Measurements from ENCODE around the gene ARID3A. TPM values are rescaled to one million over a fixed set of nuclear protein-coding genes. Genes with fewer than 3 reads are reported as not detected.

ARID3A gene
- total and polyA plus RNA-seq, 2 of the 4 experiments (the other 2 are of a cell fraction): 16.0 to 23.1 TPM

- CTCF ChIA-PET: no interaction called here
- no peaks in the 10 kb centered on the region for H3K27me3 ChIP-seq (ENCODE audit: control insufficient read depth, insufficient read depth, low read length)
- intact Hi-C loops (cut with micrococcal nuclease): no loop called here
- TF ChIP-seq CTCF (conservative IDR thresholded peaks at IDR 0.05; ENCODE audit: low read depth, low read length) (no peak), RFX5 (IDR thresholded peaks at IDR 0.05; ENCODE audit: low read depth, low read length) (no peak), RAD21 (IDR thresholded peaks at IDR 0.05; ENCODE audit: low read length) (no peak), POLR2A (IDR thresholded peaks at IDR 0.05; ENCODE audit: low read depth, low read length) (no peak; the same call in 1 of the 2 replicates), SMC3 (IDR thresholded peaks at IDR 0.05; ENCODE audit: low read depth, low read length) (no peak), MAZ (IDR thresholded peaks at IDR 0.05; ENCODE audit: borderline replicate concordance, low read depth, low read length) (peak; percentile 90), MXI1 (IDR thresholded peaks at IDR 0.05; ENCODE audit: borderline replicate concordance, low read depth, low read length) (peak; percentile 72; the same call in 1 of the 2 replicates), CEBPB (IDR thresholded peaks at IDR 0.05; ENCODE audit: low read depth, low read length) (no peak), USF2 (IDR thresholded peaks at IDR 0.05; ENCODE audit: low read depth, low read length) (no peak), ELK1 (IDR thresholded peaks at IDR 0.05; ENCODE audit: borderline replicate concordance, low read depth, low read length) (no peak), NFE2L2 (IDR thresholded peaks at IDR 0.05; ENCODE audit: low read depth, low read length) (no peak), BHLHE40 (IDR thresholded peaks at IDR 0.05; ENCODE audit: low read depth, low read length) (no peak), MAFK (IDR thresholded peaks at IDR 0.05; ENCODE audit: low read depth, low read length) (0 out of 2 replicates have a peak, but pooled peaks have one; percentile 9), RCOR1 (IDR thresholded peaks at IDR 0.05; ENCODE audit: insufficient replicate concordance, low read length) (no peak), FOS (IDR thresholded peaks at IDR 0.05; ENCODE audit: low read depth, low read length) (no peak)
Measured at GRCh38 chr19:1020868-1021425, 95.1 kb downstream of the ARID3A start, which contains the start of gene TMEM259. TSS of gene TMEM259 (minus strand) at chr19:1021123. CDS start at chr19:1020996, 127 bp downstream.

More at GRCh38 chr19:1020868-1021425, 95.1 kb downstream of the ARID3A start, which contains the start of gene TMEM259:
- dilution Hi-C loops (cut with HindIII; ENCODE audit: low sequenced_read_pairs, unreplicated experiment): no loop called here
- peak within 1 kb of the TSS; percentile 95 for H3K23ac ChIP-seq (ENCODE audit: low read depth, low read length)
- peak within 1 kb of the TSS; percentile 66 for H3K27ac ChIP-seq (ENCODE audit: insufficient read depth, low read length)
- peak within 1 kb of the TSS; percentile 96 for H3K14ac ChIP-seq (replicated peaks; ENCODE audit: low read depth, low read length)
- in situ Hi-C loops (cut with MboI; ENCODE audit: low sequenced_read_pairs): no loop called here
- peaks cover 32% of the 10 kb centered on the region for H3K4me1 ChIP-seq (ENCODE audit: control insufficient read depth, insufficient read depth, low read length)
- peak within 1 kb of the TSS; percentile 84 for H2AFZ ChIP-seq (replicated peaks; ENCODE audit: low read length, poor library complexity)
- H3K36me3 ChIP-seq (ENCODE audit: control insufficient read depth, insufficient read depth, low read length): no peaks in the 10 kb centered on the region
- no peaks in the 10 kb centered on the region for H3K9me3 ChIP-seq (ENCODE audit: control insufficient read depth, insufficient read depth, low read length)
- peak within 1 kb of the TSS; percentile 96; the same call in 1 of the 2 replicates for H2BK20ac ChIP-seq (ENCODE audit: low read depth, low read length)
- H3K9ac ChIP-seq (ENCODE audit: low read depth, low read length): peak within 1 kb of the TSS; percentile 93
- H3K18ac ChIP-seq (ENCODE audit: low read depth, low read length): peak within 1 kb of the TSS; percentile 88; the same call in 1 of the 2 replicates
- POLR2A ChIA-PET (ENCODE audit: unreplicated experiment): interaction anchor here (0.6 kb wide), 1 partner anchor 169 kb away, joined by 11 read pairs; no protein-coding TSS in a partner anchor
- WGBS, 2 experiments (ENCODE audit: extremely low coverage in 2 of 2, insufficient read length in 1 of 2): 0% methylated on average over 13 of the region's 68 CpGs; no CpG with 5 or more reads in 1 of the 2 experiments
- peak within 1 kb of the TSS; percentile 66 for H3K4me3 ChIP-seq (ENCODE audit: insufficient read depth, low read depth, low read length)
- peak within 1 kb of the TSS; percentile 96 for H2BK120ac ChIP-seq (ENCODE audit: low read depth, low read length)
- H2AK9ac ChIP-seq (replicated peaks; ENCODE audit: low read depth, low read length, poor library complexity): peak within 1 kb of the TSS; percentile 95
- H3K9me1 ChIP-seq (ENCODE audit: insufficient read depth, low read length): peaks cover 9% of the 10 kb centered on the region; the same call in 1 of the 2 replicates
- H3K56ac ChIP-seq (ENCODE audit: extremely low read depth, insufficient read depth, low read length): peak within 1 kb of the TSS; percentile 91
- peak within 1 kb of the TSS; percentile 67 for H4K5ac ChIP-seq (ENCODE audit: low read depth, low read length)
- peak; percentile 93 for ATAC-seq (ENCODE audit: low read depth)
- H2BK5ac ChIP-seq (ENCODE audit: low read depth, low read length, poor library complexity, severe bottlenecking): peak within 1 kb of the TSS; percentile 97
- peak within 1 kb of the TSS; percentile 91; the same call in 1 of the 3 replicates for H2BK15ac ChIP-seq (ENCODE audit: low read depth, low read length)
- peak within 1 kb of the TSS; percentile 90 for H2AK5ac ChIP-seq (ENCODE audit: low read depth, low read length)
- no TSS peak for BruUV-seq (replicated peaks)
- H4K91ac ChIP-seq (ENCODE audit: insufficient read depth, low read depth, low read length): peak within 1 kb of the TSS; percentile 91
- peak; percentile 96 for DNase-seq
- peak within 1 kb of the TSS; percentile 89 for H3K4ac ChIP-seq (ENCODE audit: low read depth, low read length)
- peak within 1 kb of the TSS; percentile 98 for H3K4me2 ChIP-seq (ENCODE audit: low read depth, low read length)
- H4K20me1 ChIP-seq (ENCODE audit: insufficient read depth, low read length): peaks cover 50% of the 10 kb centered on the region
- H3K79me1 ChIP-seq (ENCODE audit: low read depth in 1 of 2, low read length in 2 of 2): peaks cover 0 to 45% of the 10 kb centered on the region in 2 experiments; a peak in 3 of 4 replicates
- H4K8ac ChIP-seq (ENCODE audit: low read depth in 2 of 2, low read length in 2 of 2): peak within 1 kb of the TSS; percentile 66 to 99

All from IMR-90 (cell line).